HG03064 (cell line): ENCODE measurements around the gene GTPBP8.
"Not testable (repeated sequence)": the region's sequence is repeated elsewhere in the genome, so short reads cannot be mapped to it uniquely, and the experiment has no call there.

Experiments used
- ATAC-seq: cut with Tn5 transposase; IDR thresholded peaks from one replicate; pipeline ENCODE4 v1.9.1; 2021; ENCODE audit warnings: low read depth; ENCODE audit not compliant: unreplicated experiment

Gene GTPBP8

GRCh38 chr3:112995800-112996199, 5.0 kb downstream of the GTPBP8 start:
- no peak for ATAC-seq

- ATAC-seq, result no peak
These were observed 9.9 kb downstream of the GTPBP8 start for GRCh38 chr3:113000691-113001090.

- ATAC-seq, result no peak
These were observed 11.3 kb downstream of the GTPBP8 start for GRCh38 chr3:113002037-113002436.

- ATAC-seq, result no peak
These were observed 11.9 kb downstream of the GTPBP8 start for GRCh38 chr3:113002679-113003078.

- ATAC-seq, result no peak
These were observed 14.8 kb downstream of the GTPBP8 start for GRCh38 chr3:113005611-113006010.

- no peak for ATAC-seq
These were observed 15.7 kb downstream of the GTPBP8 start for GRCh38 chr3:113006359-113007056.

GRCh38 chr3:113008117-113008516, 17.3 kb downstream of the GTPBP8 start:
- no peak for ATAC-seq

- no peak for ATAC-seq
These were observed 22.8 kb downstream of the GTPBP8 start for GRCh38 chr3:113013593-113013992.

GRCh38 chr3:113018536-113019181, 27.9 kb downstream of the GTPBP8 start:
- no peak for ATAC-seq

- peak; percentile 90 for ATAC-seq
These were observed 28.7 kb downstream of the GTPBP8 start for GRCh38 chr3:113019182-113020137.

- no peak for ATAC-seq
These were observed 30.7 kb downstream of the GTPBP8 start for GRCh38 chr3:113021471-113021870.

- ATAC-seq, result no peak
These were observed 43.2 kb downstream of the GTPBP8 start for GRCh38 chr3:113034011-113034410.

GRCh38 chr3:113035387-113035982, 44.7 kb downstream of the GTPBP8 start:
- no peak for ATAC-seq

- ATAC-seq, result no peak
These were observed 47.5 kb downstream of the GTPBP8 start for GRCh38 chr3:113038328-113038727.

- ATAC-seq, result no peak
These were observed 48.8 kb downstream of the GTPBP8 start for GRCh38 chr3:113039546-113039945.

GRCh38 chr3:113040231-113040630, 49.4 kb downstream of the GTPBP8 start:
- no peak for ATAC-seq

- no peak for ATAC-seq
These were observed 52.9 kb downstream of the GTPBP8 start for GRCh38 chr3:113043686-113044085.

- ATAC-seq, result not testable (repeated sequence)
These were observed 55.6 kb downstream of the GTPBP8 start for GRCh38 chr3:113046186-113046965.

GRCh38 chr3:113051302-113051711, 60.5 kb downstream of the GTPBP8 start:
- peak; percentile 93 for ATAC-seq
